ENCODE measurements around the gene COL4A2.

Gene COL4A2

GRCh38 chr13:110377178-110377825 lies 70.2 kb downstream of the COL4A2 start:
- Histone ChIP-seq H3K4me3 (ENCODE audit: low read depth in 1 of 2, low read length in 1 of 2) (no peak overlapping the region), H3K4me1 (ENCODE audit: control insufficient read depth in 1 of 2, insufficient read depth in 1 of 2, low read depth in 1 of 2, low read length in 1 of 2) (no peaks in the 10 kb centered on the region), H3K27me3 (peaks cover 19% of the 10 kb centered on the region), H3K36me3 (no peaks in the 10 kb centered on the region), H3K9me3 (no peaks in the 10 kb centered on the region), H3K27ac (no peak overlapping the region)
- no peak for TF ChIP-seq CTCF (IDR thresholded peaks at IDR 0.05)

GRCh38 chr13:110377826-110378201 lies 70.7 kb downstream of the COL4A2 start:
- H3K9me3 ChIP-seq, result no peaks in the 10 kb centered on the region
- no peaks in the 10 kb centered on the region for H3K4me1 ChIP-seq (ENCODE audit: control insufficient read depth in 1 of 2, insufficient read depth in 1 of 2, low read depth in 1 of 2, low read length in 1 of 2)
- TF ChIP-seq CTCF (IDR thresholded peaks at IDR 0.05), result no peak
- no peak overlapping the region for H3K4me3 ChIP-seq (ENCODE audit: low read depth in 1 of 2, low read length in 1 of 2)
- no peak overlapping the region for H3K27ac ChIP-seq
- H3K27me3 ChIP-seq, result peaks cover 14% of the 10 kb centered on the region
- no peaks in the 10 kb centered on the region for H3K36me3 ChIP-seq

- Histone ChIP-seq H3K4me3 (ENCODE audit: low read depth in 1 of 2, low read length in 1 of 2) (no peak overlapping the region), H3K9me3 (no peaks in the 10 kb centered on the region), H3K27ac (no peak overlapping the region), H3K27me3 (no peaks in the 10 kb centered on the region), H3K36me3 (no peaks in the 10 kb centered on the region), H3K4me1 (ENCODE audit: control insufficient read depth in 1 of 2, insufficient read depth in 1 of 2, low read depth in 1 of 2, low read length in 1 of 2) (no peaks in the 10 kb centered on the region)
- TF ChIP-seq CTCF (IDR thresholded peaks at IDR 0.05), result no peak
These were observed 72.3 kb downstream of the COL4A2 start for GRCh38 chr13:110379358-110379757.

GRCh38 chr13:110379905-110380341 lies 72.8 kb downstream of the COL4A2 start:
- no peak for TF ChIP-seq CTCF (IDR thresholded peaks at IDR 0.05)
- H3K4me3 ChIP-seq (ENCODE audit: low read depth in 1 of 2, low read length in 1 of 2), result no peak overlapping the region
- no peaks in the 10 kb centered on the region for H3K4me1 ChIP-seq (ENCODE audit: control insufficient read depth in 1 of 2, insufficient read depth in 1 of 2, low read depth in 1 of 2, low read length in 1 of 2)
- no peak overlapping the region for H3K27ac ChIP-seq
- no peaks in the 10 kb centered on the region for H3K27me3 ChIP-seq
- H3K36me3 ChIP-seq, result no peaks in the 10 kb centered on the region
- no peaks in the 10 kb centered on the region for H3K9me3 ChIP-seq

GRCh38 chr13:110380359-110381028 lies 73.4 kb downstream of the COL4A2 start:
- Histone ChIP-seq H3K27ac (no peak overlapping the region), H3K4me3 (ENCODE audit: low read depth in 1 of 2, low read length in 1 of 2) (no peak overlapping the region), H3K27me3 (no peaks in the 10 kb centered on the region), H3K4me1 (ENCODE audit: control insufficient read depth in 1 of 2, insufficient read depth in 1 of 2, low read depth in 1 of 2, low read length in 1 of 2) (no peaks in the 10 kb centered on the region), H3K36me3 (no peaks in the 10 kb centered on the region), H3K9me3 (no peaks in the 10 kb centered on the region)
- TF ChIP-seq CTCF (IDR thresholded peaks at IDR 0.05), result no peak

Measured in neutrophil (primary cell).